Ammon's horn (tissue), 1 donor: ENCODE data around the gene ASB10.

ENCODE experiments used
- DNase-seq: peaks from one replicate; pipeline ENCODE4 v3.0.0-alpha.2; 2016; ENCODE audit warnings: low spot score

The ASB10 gene

GRCh38 chr7:151186640-151187408 lies at the start of gene ASB10:
ASB10 (minus strand) TSS chr7:151187250; CDS start chr7:151187130, 120 bp downstream.
- DNase-seq: no peak

GRCh38 chr7:151236406-151236805 lies 49.4 kb upstream of the ASB10 start:
- no peak for DNase-seq

- DNase-seq: no peak
These were observed 48.2 kb upstream of the ASB10 start for GRCh38 chr7:151235091-151235787.

GRCh38 chr7:151233804-151234203 lies 46.8 kb upstream of the ASB10 start:
- DNase-seq: no peak

GRCh38 chr7:151232917-151233701 lies 46.1 kb upstream of the ASB10 start:
- DNase-seq: peak; percentile 65

GRCh38 chr7:151232091-151232916 lies 45.3 kb upstream of the ASB10 start, which contains the start of gene CHPF2:
CHPF2 (plus strand) TSS chr7:151232483; CDS start chr7:151234012, 1,529 bp downstream.
- peak; percentile 95 for DNase-seq

- DNase-seq: no peak
These were observed 44.0 kb upstream of the ASB10 start for GRCh38 chr7:151231080-151231479.

GRCh38 chr7:151229249-151229648 lies 42.2 kb upstream of the ASB10 start:
- DNase-seq: no peak

GRCh38 chr7:151228024-151228866 lies 41.2 kb upstream of the ASB10 start:
- no peak for DNase-seq

- DNase-seq: peak; percentile 99
These were observed 40.1 kb upstream of the ASB10 start, which contains the start of gene ABCF2 for GRCh38 chr7:151226875-151227782. ABCF2 (minus strand) TSS chr7:151227205; CDS start chr7:151226458, 747 bp downstream.

GRCh38 chr7:151226560-151226874 lies 39.5 kb upstream of the ASB10 start:
- DNase-seq: no peak

GRCh38 chr7:151225948-151226510 lies 39.0 kb upstream of the ASB10 start:
- DNase-seq: no peak

GRCh38 chr7:151223728-151224127 lies 36.7 kb upstream of the ASB10 start:
- DNase-seq: no peak

- DNase-seq: no peak
These were observed 31.1 kb upstream of the ASB10 start for GRCh38 chr7:151218170-151218569.

GRCh38 chr7:151215396-151215795 lies 28.3 kb upstream of the ASB10 start:
- DNase-seq: no peak

- DNase-seq: no peak
These were observed 26.8 kb upstream of the ASB10 start for GRCh38 chr7:151213826-151214225.

GRCh38 chr7:151212626-151213025 lies 25.6 kb upstream of the ASB10 start:
- DNase-seq: no peak

- DNase-seq: no peak
These were observed 24.2 kb upstream of the ASB10 start for GRCh38 chr7:151211155-151211772.
